SU-DHL-6 (cell line): ENCODE measurements around the gene LYSMD4.

Experiments
- H2AFZ ChIP-seq: fragments of 200-600 bp; sonication (generic); 2 replicates; pipeline ENCODE4 v1.6.1; 2014; ENCODE audit warnings: low read depth, mild to moderate bottlenecking, moderate library complexity, mixed read lengths, antibody characterized with exemption, low read length; ENCODE audit not compliant: severe bottlenecking
- H3F3A ChIP-seq: fragments of 200-600 bp; shearing (Covaris generic); 2 replicates; pipeline ENCODE4 v1.6.0; 2016; ENCODE audit warnings: antibody characterized with exemption, mild to moderate bottlenecking; ENCODE audit not compliant: insufficient read depth
- H3K27ac ChIP-seq: fragments of 200-600 bp; sonication (generic); 2 replicates; pipeline ENCODE4 v1.5.1; 2016; ENCODE audit warnings: low read depth, mild to moderate bottlenecking, low read length, moderate library complexity, mixed read lengths
- H3K27me3 ChIP-seq: fragments of 200-600 bp; sonication (generic), shearing (Covaris generic); 2 replicates; pipeline ENCODE4 v1.6.0; 2014; ENCODE audit warnings: mild to moderate bottlenecking, low read length
- H3K36me3 ChIP-seq: fragments of 200-600 bp; sonication (generic); 2 replicates; pipeline ENCODE4 v1.6.1; 2014; ENCODE audit warnings: mild to moderate bottlenecking, low read length, mixed read lengths
- H3K4me2 ChIP-seq: fragments of 300-600, 200-600 bp; shearing (Covaris generic), sonication (generic); 2 replicates; pipeline ENCODE4 v1.6.0; 2014; ENCODE audit warnings: low read length, low read depth, mild to moderate bottlenecking; ENCODE audit not compliant: poor library complexity, severe bottlenecking
- H3K4me3 ChIP-seq: fragments of 200-600 bp; sonication (generic); 2 replicates; pipeline ENCODE4 v1.5.1; 2014; ENCODE audit warnings: antibody characterized with exemption, low read length, mild to moderate bottlenecking, mixed read lengths; ENCODE audit not compliant: insufficient read depth, poor library complexity, severe bottlenecking
- H3K79me2 ChIP-seq: fragments of 200-600 bp; sonication (generic); 2 replicates; pipeline ENCODE4 v1.6.1; 2014; ENCODE audit warnings: mild to moderate bottlenecking, low read length, moderate library complexity; ENCODE audit not compliant: insufficient read depth
- H3K9ac ChIP-seq: fragments of 200-600 bp; sonication (generic); 2 replicates; pipeline ENCODE4 v1.7.0; 2014; ENCODE audit warnings: mild to moderate bottlenecking, low read length
- H3K9me2 ChIP-seq: fragments of 200-600 bp; sonication (generic); replicated peaks from 2 replicates; pipeline ENCODE4 v1.6.1; 2014; ENCODE audit warnings: low read length; ENCODE audit not compliant: insufficient read depth
- H3K9me3 ChIP-seq: fragments of 200-600 bp; sonication (generic); 2 replicates; pipeline ENCODE4 v1.6.1; 2014; ENCODE audit warnings: low read length, mixed read lengths; ENCODE audit not compliant: insufficient read depth
- H4K20me1 ChIP-seq: fragments of 200-600 bp; sonication (generic); 2 replicates; pipeline ENCODE4 v1.6.1; 2014; ENCODE audit warnings: low read depth, mild to moderate bottlenecking, antibody characterized with exemption, low read length, moderate library complexity, mixed read lengths
- EZH2phosphoT487 ChIP-seq: fragments of 200-600 bp; sonication (generic), shearing (Covaris generic); conservative IDR thresholded peaks from 2 replicates; pipeline ENCODE4 v1.6.1; 2018; ENCODE audit warnings: mild to moderate bottlenecking, antibody characterized with exemption, low read length, moderate library complexity, mixed read lengths
- TF ChIP-seq, protein P1 (sequence below): fragments of 200-600 bp; sonication (generic); IDR thresholded peaks from one replicate; pipeline ENCODE4 v1.5.1; 2017; ENCODE audit warnings: antibody characterized with exemption, mild to moderate bottlenecking, low read length, moderate library complexity; ENCODE audit not compliant: insufficient read depth, poor library complexity, severe bottlenecking

Gene LYSMD4

GRCh38 chr15:99763827-99764226 is 30.6 kb upstream of the LYSMD4 start:
- H3K9me2 ChIP-seq: no peaks in the 10 kb centered on the region
- H3K27me3 ChIP-seq: no peaks in the 10 kb centered on the region
- H3K79me2 ChIP-seq: no peaks in the 10 kb centered on the region
- H4K20me1 ChIP-seq: no peaks in the 10 kb centered on the region
- no peak overlapping the region for H2AFZ ChIP-seq
- H3K4me2 ChIP-seq: no peak overlapping the region
- H3F3A ChIP-seq: no peaks in the 10 kb centered on the region
- H3K9me3 ChIP-seq: no peaks in the 10 kb centered on the region
- no peak overlapping the region for H3K9ac ChIP-seq
- TF ChIP-seq EZH2phosphoT487: no peak
- TF ChIP-seq, protein P1, sequence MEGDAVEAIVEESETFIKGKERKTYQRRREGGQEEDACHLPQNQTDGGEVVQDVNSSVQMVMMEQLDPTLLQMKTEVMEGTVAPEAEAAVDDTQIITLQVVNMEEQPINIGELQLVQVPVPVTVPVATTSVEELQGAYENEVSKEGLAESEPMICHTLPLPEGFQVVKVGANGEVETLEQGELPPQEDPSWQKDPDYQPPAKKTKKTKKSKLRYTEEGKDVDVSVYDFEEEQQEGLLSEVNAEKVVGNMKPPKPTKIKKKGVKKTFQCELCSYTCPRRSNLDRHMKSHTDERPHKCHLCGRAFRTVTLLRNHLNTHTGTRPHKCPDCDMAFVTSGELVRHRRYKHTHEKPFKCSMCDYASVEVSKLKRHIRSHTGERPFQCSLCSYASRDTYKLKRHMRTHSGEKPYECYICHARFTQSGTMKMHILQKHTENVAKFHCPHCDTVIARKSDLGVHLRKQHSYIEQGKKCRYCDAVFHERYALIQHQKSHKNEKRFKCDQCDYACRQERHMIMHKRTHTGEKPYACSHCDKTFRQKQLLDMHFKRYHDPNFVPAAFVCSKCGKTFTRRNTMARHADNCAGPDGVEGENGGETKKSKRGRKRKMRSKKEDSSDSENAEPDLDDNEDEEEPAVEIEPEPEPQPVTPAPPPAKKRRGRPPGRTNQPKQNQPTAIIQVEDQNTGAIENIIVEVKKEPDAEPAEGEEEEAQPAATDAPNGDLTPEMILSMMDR: no peak
- no peak overlapping the region for H3K27ac ChIP-seq
- H3K36me3 ChIP-seq: no peaks in the 10 kb centered on the region
- no peak overlapping the region for H3K4me3 ChIP-seq

DNA sequence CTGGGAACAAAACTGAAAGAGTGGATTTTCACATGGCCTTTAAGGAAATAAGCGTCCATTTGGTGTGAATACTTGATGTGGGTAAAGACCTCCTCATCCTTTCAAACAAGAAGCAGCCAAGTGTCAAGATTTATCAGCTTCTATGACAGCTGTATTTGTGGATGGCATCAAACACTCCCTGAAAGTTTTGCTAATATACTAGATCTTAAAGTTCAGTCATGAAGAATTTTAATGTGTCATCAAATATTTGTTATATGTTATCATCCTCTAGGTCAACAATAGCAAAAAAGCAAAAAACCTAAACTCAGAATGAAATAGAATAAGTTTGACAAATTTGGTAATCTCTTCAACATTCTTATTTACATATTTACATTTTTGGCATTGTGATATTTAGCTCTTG is 29.1 kb upstream of the LYSMD4 start:
- H3K4me2 ChIP-seq: no peak overlapping the region

GRCh38 chr15:99755692-99756409 is 22.6 kb upstream of the LYSMD4 start:
- TF ChIP-seq EZH2phosphoT487: no peak
- TF ChIP-seq, protein P1: peak; percentile 77
- H2AFZ ChIP-seq: peak overlapping the region; percentile 71
- no peaks in the 10 kb centered on the region for H3K9me3 ChIP-seq
- no peak overlapping the region for H3K27ac ChIP-seq
- H3K9ac ChIP-seq: no peak overlapping the region
- no peaks in the 10 kb centered on the region for H4K20me1 ChIP-seq
- H3K4me2 ChIP-seq: no peak overlapping the region
- H3K36me3 ChIP-seq: no peaks in the 10 kb centered on the region
- H3K79me2 ChIP-seq: no peaks in the 10 kb centered on the region
- no peaks in the 10 kb centered on the region for H3K9me2 ChIP-seq
- H3K4me3 ChIP-seq: no peak overlapping the region
- H3F3A ChIP-seq: no peaks in the 10 kb centered on the region
- H3K27me3 ChIP-seq: no peaks in the 10 kb centered on the region

More for the DNA sequence above, 29.1 kb upstream of the LYSMD4 start:
- Histone ChIP-seq H3F3A (no peaks in the 10 kb centered on the region), H4K20me1 (no peaks in the 10 kb centered on the region), H3K27ac (no peak overlapping the region), H3K79me2 (no peaks in the 10 kb centered on the region), H3K9ac (no peak overlapping the region), H3K9me2 (no peaks in the 10 kb centered on the region), H3K4me3 (no peak overlapping the region), H3K9me3 (no peaks in the 10 kb centered on the region), H3K27me3 (no peaks in the 10 kb centered on the region), H3K36me3 (no peaks in the 10 kb centered on the region), H2AFZ (no peak overlapping the region)
- TF ChIP-seq EZH2phosphoT487: no peak
- TF ChIP-seq, protein P1: no peak
